Endothelial cell of umbilical vein (primary cell): ENCODE measurements around the gene ERN2. TPM values are rescaled to one million over a fixed set of nuclear protein-coding genes. Genes with fewer than 3 reads are reported as not detected.

Source experiments
- BruUV-seq: library from RNA; stranded (reverse); fragments of 400-500 nt; replicated peaks from 2 replicates; lab custom pipeline; 2021; lab: Mats Ljungman, UMichigan
- CTCF ChIA-PET: fragments of 300-600, 350-600 bp; sonication (Branson Sonifier 250); formaldehyde crosslinking; loops from one replicate; lab custom pipeline; 2021; ENCODE audit warnings: antibody characterized with exemption, inconsistent platforms; lab: Charles Lee
- POLR2A ChIA-PET: fragments of 300-600, 350-600 bp; sonication (Branson Sonifier 250); formaldehyde crosslinking; loops from one replicate; lab custom pipeline; 2021; ENCODE audit warnings: antibody characterized with exemption, inconsistent platforms; lab: Charles Lee
- DNase-seq: peaks from one replicate; pipeline ENCODE4 v3.0.0-alpha.2; 2011; ENCODE audit warnings: low read depth, low spot score
- FAIRE-seq: peaks from 2 replicates; lab custom pipeline; 2011; peaks lifted over from hg19 to GRCh38; lab: Jason Lieb, UNC
- H2AFZ ChIP-seq: 2 replicates; pipeline ENCODE4 v1.6.0; 2012; ENCODE audit warnings: low read depth, low read length, control low read depth, inconsistent platforms
- H3K27ac ChIP-seq: 2 replicates; pipeline ENCODE4 v1.5.1; 2011; ENCODE audit warnings: low read depth, mild to moderate bottlenecking, control low read depth, low read length, moderate library complexity; ENCODE audit not compliant: insufficient read depth
- H3K27me3 ChIP-seq, 2 experiments: 2 replicates each; pipeline versions ENCODE4 v1.6.0 to v1.6.1; 2011; ENCODE audit warnings: low read length in 2 of 2, mixed read lengths in 1 of 2; ENCODE audit not compliant: control insufficient read depth in 2 of 2, insufficient read depth in 2 of 2
- H3K36me3 ChIP-seq, 2 experiments: 2 replicates in 1 of 2; 3 replicates in 1 of 2; pipeline ENCODE4 v1.5.1; 2011; ENCODE audit warnings: low read length in 2 of 2, mild to moderate bottlenecking in 1 of 2, moderate library complexity in 1 of 2; ENCODE audit not compliant: control insufficient read depth in 2 of 2, insufficient read depth in 2 of 2; ENCODE audit errors: extremely low read depth in 1 of 2
- H3K4me1 ChIP-seq: 3 replicates; pipeline ENCODE4 v1.5.1; 2011; ENCODE audit warnings: mild to moderate bottlenecking, low read length; ENCODE audit not compliant: control insufficient read depth, insufficient read depth; ENCODE audit errors: extremely low read depth
- H3K4me2 ChIP-seq: 2 replicates; pipeline ENCODE4 v1.6.1; 2011; ENCODE audit warnings: low read length, control low read depth, mixed read lengths; ENCODE audit not compliant: insufficient read depth
- H3K4me3 ChIP-seq, 3 experiments: fragments of 200-600 bp in 1 of 3; sonication (generic), shearing (Covaris generic) in 1 of 3; replicated peaks in 1 of 3; 2 replicates each; pipeline ENCODE4 v1.5.1; 2011 to 2016; ENCODE audit warnings: control low read depth in 3 of 3, low read length in 3 of 3, mild to moderate bottlenecking in 2 of 3, inconsistent platforms in 1 of 3, low read depth in 1 of 3, moderate library complexity in 1 of 3; ENCODE audit not compliant: insufficient read depth in 1 of 3
- H3K79me2 ChIP-seq: 2 replicates; pipeline ENCODE4 v1.6.0; 2012; ENCODE audit warnings: low read length, inconsistent platforms; ENCODE audit not compliant: control insufficient read depth, insufficient read depth
- H3K9ac ChIP-seq: replicated peaks from 2 replicates; pipeline ENCODE3; 2011; ENCODE audit warnings: low read length, control low read depth; ENCODE audit not compliant: insufficient read depth; ENCODE audit errors: extremely low read depth
- H3K9me1 ChIP-seq: replicated peaks from 3 replicates; pipeline ENCODE4 v1.6.0; 2011; ENCODE audit warnings: mild to moderate bottlenecking, low read length; ENCODE audit not compliant: control insufficient read depth, insufficient read depth; ENCODE audit errors: extremely low read depth
- H3K9me3 ChIP-seq: replicated peaks from 2 replicates; pipeline ENCODE4 v1.5.1; 2012; ENCODE audit warnings: low read length, inconsistent platforms; ENCODE audit not compliant: control insufficient read depth, insufficient read depth
- H4K20me1 ChIP-seq: replicated peaks from 2 replicates; pipeline ENCODE3; 2011; ENCODE audit warnings: mild to moderate bottlenecking, low read length; ENCODE audit not compliant: control insufficient read depth, insufficient read depth; ENCODE audit errors: extremely low read depth
- EZH2 ChIP-seq: IDR thresholded peaks from 2 replicates; pipeline ENCODE4 v1.6.1; 2012; ENCODE audit warnings: borderline replicate concordance, low read depth, mild to moderate bottlenecking, moderate library complexity, low read length, inconsistent platforms; ENCODE audit not compliant: severe bottlenecking
- FOS ChIP-seq: IDR thresholded peaks from 2 replicates; pipeline ENCODE4 v1.6.1; 2011; ENCODE audit warnings: mild to moderate bottlenecking, low read length, moderate library complexity, borderline replicate concordance; ENCODE audit not compliant: insufficient read depth
- GATA2 ChIP-seq: IDR thresholded peaks from 2 replicates; pipeline ENCODE4 v1.7.0; 2011; ENCODE audit warnings: low read depth, mild to moderate bottlenecking, moderate library complexity, mixed read lengths, low read length; ENCODE audit not compliant: insufficient read length, insufficient read depth
- JUN ChIP-seq: IDR thresholded peaks from 2 replicates; pipeline ENCODE4 v1.6.1; 2011; ENCODE audit warnings: borderline replicate concordance, low read depth; ENCODE audit not compliant: insufficient read length, insufficient read depth
- MAX ChIP-seq: IDR thresholded peaks from 2 replicates; pipeline ENCODE4 v1.6.1; 2011; ENCODE audit not compliant: insufficient read depth, insufficient read length
- MYC ChIP-seq: IDR thresholded peaks from one replicate; pipeline ENCODE4 v1.6.1; 2011; ENCODE audit warnings: mild to moderate bottlenecking, low read depth, low read length
- POLR2A ChIP-seq: IDR thresholded peaks from 2 replicates; pipeline ENCODE4 v1.6.1; 2012; ENCODE audit warnings: low read depth, mild to moderate bottlenecking, control low read depth, low read length
- POLR2AphosphoS5 ChIP-seq: IDR thresholded peaks from 2 replicates; pipeline ENCODE4 v1.6.1; 2012; ENCODE audit warnings: low read depth, mild to moderate bottlenecking, control low read depth, low read length, moderate library complexity; ENCODE audit not compliant: insufficient read depth
- dilution Hi-C: fragments of 300-500 bp; cut with MboI; formaldehyde crosslinking; loops from one replicate; pipeline ENCODE4 v1.15.0; 2019; ENCODE audit warnings: low sequenced_read_pairs; ENCODE audit not compliant: extremely low pct_ligation_motif_present
- intact Hi-C: fragments of 100-400 bp; cut with micrococcal nuclease; formaldehyde crosslinking; loops from one replicate; pipeline ENCODE4 v1.10.0; 2022
- polyA plus RNA-seq, 4 experiments: library from polyadenylated mRNA; depleted of rRNA in 3 of 4; stranded (reverse) in 3 of 4; unstranded in 1 of 4; fragments of >200 nt; gene quantifications; 2 replicates each; pipeline versions ENCODE4 v1.2.1 to v1.2.3, GENCODE V29; 2011 to 2012; ENCODE audit warnings: missing spikeins in 1 of 4
- total RNA-seq: library from RNA; stranded (reverse); gene quantifications from 2 replicates; pipeline ENCODE4 v1.2.3, GENCODE V29; 2021
- TF ChIP-seq, protein P1 (sequence below), 2 donors: IDR thresholded peaks; 1 replicate in 1 of 2; 2 replicates in 1 of 2; pipeline ENCODE4 v1.5.1; 2011; ENCODE audit warnings: low read length in 2 of 2, mild to moderate bottlenecking in 2 of 2, moderate library complexity in 2 of 2, control low read depth in 1 of 2, inconsistent platforms in 1 of 2, low read depth in 1 of 2; ENCODE audit not compliant: insufficient read depth in 1 of 2; ENCODE audit errors: extremely low read depth in 1 of 2

ERN2 gene
- total and polyA plus RNA-seq, 2 donors (not counting 3 experiments of a cell fraction or from before 2014, with no cell fraction given) = 0.15 TPM; not detected in 1

- no peaks in the 10 kb centered on the region for H3K79me2 ChIP-seq
- H3K9me1 ChIP-seq = no peaks in the 10 kb centered on the region
- H3K4me1 ChIP-seq = no peaks in the 10 kb centered on the region
- no peaks in the 10 kb centered on the region for H3K27me3 ChIP-seq
- no peak overlapping the region for H3K4me2 ChIP-seq
- CTCF ChIA-PET = no interaction called here
- DNase-seq = no peak
- no peak for FAIRE-seq
- no peak overlapping the region for H3K4me3 ChIP-seq
- H4K20me1 ChIP-seq = no peaks in the 10 kb centered on the region
- TF ChIP-seq JUN (no peak), POLR2A (no peak), MAX (no peak), POLR2AphosphoS5 (no peak), GATA2 (no peak), EZH2 (no peak), FOS (no peak), MYC (no peak)
- TF ChIP-seq, protein P1, sequence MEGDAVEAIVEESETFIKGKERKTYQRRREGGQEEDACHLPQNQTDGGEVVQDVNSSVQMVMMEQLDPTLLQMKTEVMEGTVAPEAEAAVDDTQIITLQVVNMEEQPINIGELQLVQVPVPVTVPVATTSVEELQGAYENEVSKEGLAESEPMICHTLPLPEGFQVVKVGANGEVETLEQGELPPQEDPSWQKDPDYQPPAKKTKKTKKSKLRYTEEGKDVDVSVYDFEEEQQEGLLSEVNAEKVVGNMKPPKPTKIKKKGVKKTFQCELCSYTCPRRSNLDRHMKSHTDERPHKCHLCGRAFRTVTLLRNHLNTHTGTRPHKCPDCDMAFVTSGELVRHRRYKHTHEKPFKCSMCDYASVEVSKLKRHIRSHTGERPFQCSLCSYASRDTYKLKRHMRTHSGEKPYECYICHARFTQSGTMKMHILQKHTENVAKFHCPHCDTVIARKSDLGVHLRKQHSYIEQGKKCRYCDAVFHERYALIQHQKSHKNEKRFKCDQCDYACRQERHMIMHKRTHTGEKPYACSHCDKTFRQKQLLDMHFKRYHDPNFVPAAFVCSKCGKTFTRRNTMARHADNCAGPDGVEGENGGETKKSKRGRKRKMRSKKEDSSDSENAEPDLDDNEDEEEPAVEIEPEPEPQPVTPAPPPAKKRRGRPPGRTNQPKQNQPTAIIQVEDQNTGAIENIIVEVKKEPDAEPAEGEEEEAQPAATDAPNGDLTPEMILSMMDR (IDR thresholded peaks at IDR 0.05; ENCODE audit: extremely low read depth in 1 of 2, insufficient read depth in 1 of 2, low read depth in 1 of 2, low read length in 2 of 2) = no peak
- H3K27ac ChIP-seq = no peak overlapping the region
- dilution Hi-C loops = no loop called here
- H3K9me3 ChIP-seq = no peaks in the 10 kb centered on the region
- no TSS peak for BruUV-seq
- POLR2A ChIA-PET = no interaction called here
- intact Hi-C loops = no loop called here
- no peak overlapping the region for H3K9ac ChIP-seq
- H3K36me3 ChIP-seq = no peaks in the 10 kb centered on the region
- H2AFZ ChIP-seq = no peak overlapping the region
These were observed 28.8 kb upstream of the ERN2 start for GRCh38 chr16:23741675-23742303.
